Measurements from ENCODE around the gene ETS1.

The ETS1 gene

GRCh38 chr11:128619540-128620308 is 32.4 kb upstream of the ETS1 start:
- no peak for DNase-seq

GRCh38 chr11:128619007-128619406 is 31.6 kb upstream of the ETS1 start:
- no peak for DNase-seq

- DNase-seq: no peak
These were observed 31.2 kb upstream of the ETS1 start for GRCh38 chr11:128618603-128619002.

GRCh38 chr11:128616161-128616560 is 28.8 kb upstream of the ETS1 start:
- DNase-seq: peak in 9 of 56 donors; percentile 5 to 38 (median 12)

- DNase-seq: no peak
These were observed 28.3 kb upstream of the ETS1 start for GRCh38 chr11:128615612-128616011.

- no peak for DNase-seq
These were observed 27.7 kb upstream of the ETS1 start for GRCh38 chr11:128615076-128615475.

- DNase-seq: no peak
These were observed 26.7 kb upstream of the ETS1 start for GRCh38 chr11:128614026-128614425.

GRCh38 chr11:128613300-128613995 is 26.1 kb upstream of the ETS1 start:
- no peak for DNase-seq

- DNase-seq: no peak
These were observed 23.6 kb upstream of the ETS1 start for GRCh38 chr11:128610721-128611617.

- DNase-seq: no peak
These were observed 22.4 kb upstream of the ETS1 start for GRCh38 chr11:128609785-128610184.

- DNase-seq: no peak
These were observed 21.5 kb upstream of the ETS1 start for GRCh38 chr11:128608746-128609407.

GRCh38 chr11:128607819-128608218 is 20.5 kb upstream of the ETS1 start:
- DNase-seq: no peak

GRCh38 chr11:128604723-128605122 is 17.4 kb upstream of the ETS1 start:
- DNase-seq: no peak

- peak in 4 of 56 donors; percentile 14 to 46 (median 28) for DNase-seq
These were observed 16.5 kb upstream of the ETS1 start for GRCh38 chr11:128603752-128604414.

GRCh38 chr11:128603003-128603696 is 15.8 kb upstream of the ETS1 start:
- peak in 14 of 56 donors; percentile 5 to 59 (median 30) for DNase-seq

GRCh38 chr11:128599729-128600128 is 12.4 kb upstream of the ETS1 start:
- DNase-seq: no peak

GRCh38 chr11:128598506-128599150 is 11.3 kb upstream of the ETS1 start:
- DNase-seq: no peak

- no peak for DNase-seq
These were observed 10.7 kb upstream of the ETS1 start for GRCh38 chr11:128598096-128598495.

- DNase-seq: no peak
These were observed 9.9 kb upstream of the ETS1 start for GRCh38 chr11:128597209-128597608.

- DNase-seq: no peak
These were observed 8.9 kb upstream of the ETS1 start for GRCh38 chr11:128596250-128596649.
